IMR-90 (cell line): Measurements from ENCODE around the gene RNF213. TPM values are rescaled to one million over a fixed set of nuclear protein-coding genes. Genes with fewer than 3 reads are reported as not detected.

Experiments used
- ATAC-seq: fragments of 200-7000 bp; cut with Tn5 transposase; 2 replicates; pipeline ENCODE4 v1.9.1; 2020; ENCODE audit warnings: low read depth, mild to moderate bottlenecking, moderate library complexity
- BruUV-seq: library from RNA; stranded (reverse); fragments of 400-500 nt; replicated peaks from 2 replicates; lab custom pipeline; 2021; lab: Mats Ljungman, UMichigan
- CTCF ChIA-PET: fragments of 300-600 bp; formaldehyde crosslinking; extraction: SDS; loops from one replicate; lab custom pipeline; 2021; ENCODE audit warnings: antibody characterized with exemption; lab: Yijun Ruan, JAX
- POLR2A ChIA-PET: fragments of 300-600 bp; sonication (Branson Sonifier 250); formaldehyde crosslinking; loops from one replicate; lab custom pipeline; 2022; ENCODE audit warnings: antibody characterized with exemption; ENCODE audit not compliant: unreplicated experiment; lab: Charles Lee
- DNase-seq: peaks from one replicate; pipeline ENCODE4 v3.0.0; 2013
- H2AFZ ChIP-seq: replicated peaks from 2 replicates; pipeline ENCODE3; 2013; ENCODE audit warnings: low read length, mild to moderate bottlenecking; ENCODE audit not compliant: poor library complexity
- H2AK5ac ChIP-seq: 2 replicates; pipeline ENCODE4 v1.6.1; 2013; ENCODE audit warnings: low read depth, low read length, inconsistent platforms
- H2AK9ac ChIP-seq: replicated peaks from 2 replicates; pipeline ENCODE3; 2013; ENCODE audit warnings: mild to moderate bottlenecking, low read depth, low read length, moderate library complexity; ENCODE audit not compliant: poor library complexity
- H2BK120ac ChIP-seq: 2 replicates; pipeline ENCODE4 v1.6.1; 2013; ENCODE audit warnings: low read depth, low read length, inconsistent platforms
- H2BK15ac ChIP-seq: 3 replicates; pipeline ENCODE4 v1.6.1; 2013; ENCODE audit warnings: low read depth, low read length, inconsistent platforms
- H2BK20ac ChIP-seq: 2 replicates; pipeline ENCODE4 v1.6.1; 2013; ENCODE audit warnings: low read depth, mild to moderate bottlenecking, inconsistent platforms, low read length, moderate library complexity
- H2BK5ac ChIP-seq: 2 replicates; pipeline ENCODE4 v1.6.1; 2013; ENCODE audit warnings: mild to moderate bottlenecking, low read depth, low read length, inconsistent platforms; ENCODE audit not compliant: poor library complexity, severe bottlenecking
- H3K14ac ChIP-seq: replicated peaks from 2 replicates; pipeline ENCODE4 v1.6.1; 2013; ENCODE audit warnings: low read depth, low read length, inconsistent platforms
- H3K18ac ChIP-seq: 2 replicates; pipeline ENCODE4 v1.6.1; 2013; ENCODE audit warnings: low read depth, low read length, control low read depth
- H3K23ac ChIP-seq: 2 replicates; pipeline ENCODE4 v1.6.1; 2013; ENCODE audit warnings: low read depth, low read length, inconsistent platforms
- H3K27ac ChIP-seq: 2 replicates; pipeline ENCODE4 v1.5.1; 2013; ENCODE audit warnings: mild to moderate bottlenecking, control low read depth, low read length; ENCODE audit not compliant: insufficient read depth
- H3K27me3 ChIP-seq: 2 replicates; pipeline ENCODE4 v1.6.1; 2013; ENCODE audit warnings: low read length; ENCODE audit not compliant: control insufficient read depth, insufficient read depth
- H3K36me3 ChIP-seq: 2 replicates; pipeline ENCODE4 v1.6.1; 2013; ENCODE audit warnings: low read length, mixed read lengths; ENCODE audit not compliant: control insufficient read depth, insufficient read depth
- H3K4ac ChIP-seq: 2 replicates; pipeline ENCODE4 v1.6.1; 2013; ENCODE audit warnings: low read depth, low read length, inconsistent platforms
- H3K4me1 ChIP-seq: 2 replicates; pipeline ENCODE4 v1.6.1; 2013; ENCODE audit warnings: low read length, mixed read lengths; ENCODE audit not compliant: control insufficient read depth, insufficient read depth
- H3K4me2 ChIP-seq: 2 replicates; pipeline ENCODE4 v1.6.1; 2013; ENCODE audit warnings: low read depth, mild to moderate bottlenecking, control low read depth, low read length, moderate library complexity
- H3K4me3 ChIP-seq: 2 replicates; pipeline ENCODE4 v1.5.1; 2013; ENCODE audit warnings: low read depth, mild to moderate bottlenecking, control low read depth, low read length, moderate library complexity; ENCODE audit not compliant: insufficient read depth
- H3K56ac ChIP-seq: 2 replicates; pipeline ENCODE4 v1.6.1; 2013; ENCODE audit warnings: low read length, inconsistent platforms; ENCODE audit not compliant: insufficient read depth; ENCODE audit errors: extremely low read depth
- H3K79me1 ChIP-seq, 2 experiments: 2 replicates each; pipeline ENCODE4 v1.6.1; 2013; ENCODE audit warnings: low read length in 2 of 2, inconsistent platforms in 1 of 2, low read depth in 1 of 2
- H3K9ac ChIP-seq: 2 replicates; pipeline ENCODE4 v1.6.1; 2013; ENCODE audit warnings: low read depth, low read length, control low read depth
- H3K9me1 ChIP-seq: 2 replicates; pipeline ENCODE4 v1.6.1; 2013; ENCODE audit warnings: low read length, inconsistent platforms; ENCODE audit not compliant: insufficient read depth
- H3K9me3 ChIP-seq: 2 replicates; pipeline ENCODE4 v1.6.1; 2013; ENCODE audit warnings: low read length; ENCODE audit not compliant: control insufficient read depth, insufficient read depth
- H4K20me1 ChIP-seq: 2 replicates; pipeline ENCODE4 v1.6.1; 2013; ENCODE audit warnings: low read length, inconsistent platforms; ENCODE audit not compliant: insufficient read depth
- H4K5ac ChIP-seq: 2 replicates; pipeline ENCODE4 v1.6.1; 2013; ENCODE audit warnings: mild to moderate bottlenecking, low read depth, low read length, control low read depth
- H4K8ac ChIP-seq, 2 experiments: 2 replicates each; pipeline ENCODE4 v1.6.1; 2013; ENCODE audit warnings: low read depth in 2 of 2, low read length in 2 of 2, control low read depth in 1 of 2, inconsistent platforms in 1 of 2
- H4K91ac ChIP-seq: 2 replicates; pipeline ENCODE4 v1.6.1; 2013; ENCODE audit warnings: low read depth, low read length, inconsistent platforms; ENCODE audit not compliant: insufficient read depth
- CEBPB ChIP-seq: IDR thresholded peaks from 2 replicates; pipeline ENCODE4 v1.6.1; 2012; ENCODE audit warnings: low read depth, low read length, improper control_type of control experiment
- CHD1 ChIP-seq: IDR thresholded peaks from 2 replicates; pipeline ENCODE4 v1.6.1; 2012; ENCODE audit warnings: low read depth, low read length, improper control_type of control experiment
- CTCF ChIP-seq: conservative IDR thresholded peaks from 2 replicates; pipeline ENCODE4 v1.5.1; 2012; ENCODE audit warnings: mild to moderate bottlenecking, low read depth, low read length, improper control_type of control experiment
- ELK1 ChIP-seq: fragments of 150-350 bp; IDR thresholded peaks from 2 replicates; pipeline ENCODE4 v1.6.1; 2016; ENCODE audit warnings: low read depth, mild to moderate bottlenecking, low read length, moderate library complexity, borderline replicate concordance
- FOS ChIP-seq: fragments of 150-350 bp; IDR thresholded peaks from 2 replicates; pipeline ENCODE4 v1.6.1; 2016; ENCODE audit warnings: low read depth, low read length
- MAFK ChIP-seq: IDR thresholded peaks from 2 replicates; pipeline ENCODE4 v1.6.1; 2012; ENCODE audit warnings: low read depth, low read length, improper control_type of control experiment
- MAZ ChIP-seq: IDR thresholded peaks from 2 replicates; pipeline ENCODE4 v1.6.1; 2012; ENCODE audit warnings: low read depth, mild to moderate bottlenecking, low read length, improper control_type of control experiment, moderate library complexity, borderline replicate concordance
- MXI1 ChIP-seq: IDR thresholded peaks from 2 replicates; pipeline ENCODE4 v1.6.1; 2012; ENCODE audit warnings: low read depth, mild to moderate bottlenecking, low read length, moderate library complexity, borderline replicate concordance
- NFE2L2 ChIP-seq: fragments of 150-350 bp; IDR thresholded peaks from 2 replicates; pipeline ENCODE4 v1.6.1; 2016; ENCODE audit warnings: low read depth, mild to moderate bottlenecking, low read length
- POLR2A ChIP-seq: IDR thresholded peaks from 2 replicates; pipeline ENCODE4 v1.6.1; 2012; ENCODE audit warnings: mild to moderate bottlenecking, low read depth, low read length
- RAD21 ChIP-seq: IDR thresholded peaks from 2 replicates; pipeline ENCODE4 v1.6.1; 2012; ENCODE audit warnings: low read length, improper control_type of control experiment
- RCOR1 ChIP-seq: IDR thresholded peaks from 2 replicates; pipeline ENCODE4 v1.6.1; 2012; ENCODE audit warnings: mild to moderate bottlenecking, low read length, improper control_type of control experiment; ENCODE audit not compliant: insufficient replicate concordance
- SMC3 ChIP-seq: fragments of 150-350 bp; IDR thresholded peaks from 2 replicates; pipeline ENCODE4 v1.6.1; 2016; ENCODE audit warnings: low read depth, mild to moderate bottlenecking, antibody characterized with exemption, low read length, moderate library complexity
- USF2 ChIP-seq: fragments of 150-350 bp; IDR thresholded peaks from 2 replicates; pipeline ENCODE4 v1.6.1; 2017; ENCODE audit warnings: mild to moderate bottlenecking, antibody characterized with exemption, low read length, low read depth
- WGBS, 2 experiments: methylation state at CpG; one replicate each; pipeline versions ENCODE4 v1.1.5 to v1.1.7; 2013; ENCODE audit warnings: missing lambda C conversion rate in 2 of 2; ENCODE audit not compliant: insufficient read length in 1 of 2; ENCODE audit errors: extremely low coverage in 2 of 2; 5-methylcytosine and 5-hydroxymethylcytosine counted together
- dilution Hi-C: fragments of 300-500 bp; cut with HindIII; formaldehyde crosslinking; loops from one replicate; pipeline ENCODE4 v1.14.3; 2018; ENCODE audit warnings: low sequenced_read_pairs; ENCODE audit not compliant: unreplicated experiment
- in situ Hi-C: fragments of 300-500 bp; cut with MboI; formaldehyde crosslinking; loops from 3 replicates; pipeline ENCODE4 v1.14.3; 2019; ENCODE audit warnings: low sequenced_read_pairs, inconsistent platforms, mixed read lengths
- intact Hi-C: fragments of 100-400 bp; cut with micrococcal nuclease; formaldehyde crosslinking; loops from 2 replicates; pipeline ENCODE4 v1.10.0; 2022
- polyA plus RNA-seq, 3 experiments: library from polyadenylated mRNA; depleted of rRNA; stranded (reverse); fragments of >200 nt; gene quantifications; 2 replicates each; pipeline ENCODE4 v1.2.3, GENCODE V29; 2012; ENCODE audit warnings: low replicate concordance in 1 of 3
- total RNA-seq: library from RNA; depleted of rRNA; stranded (reverse); fragments of >200 nt; gene quantifications from 2 replicates; pipeline ENCODE4 v1.2.3, GENCODE V29; 2012

Gene RNF213
- total and polyA plus RNA-seq, 2 of the 4 experiments (the other 2 are of a cell fraction): 23.4 to 36.0 TPM

- no peak overlapping the region for H3K18ac ChIP-seq
- no peak overlapping the region for H3K23ac ChIP-seq
- H2BK20ac ChIP-seq: no peak overlapping the region
- WGBS, 2 experiments: 97% methylated on average over 5 of the region's 12 CpGs; no CpG with 5 or more reads in 1 of the 2 experiments
- H3K9me3 ChIP-seq: no peaks in the 10 kb centered on the region
- ChIA-PET CTCF (no interaction called here), POLR2A (no interaction called here)
- no peak overlapping the region for H3K9ac ChIP-seq
- no peak for ATAC-seq
- peaks cover 11 to 12% of the 10 kb centered on the region in 2 experiments for H3K79me1 ChIP-seq
- H2AK9ac ChIP-seq: no peak overlapping the region
- no peak overlapping the region for H3K4ac ChIP-seq
- peaks cover 15% of the 10 kb centered on the region for H4K20me1 ChIP-seq
- H2BK15ac ChIP-seq: no peak overlapping the region
- H2BK120ac ChIP-seq: no peak overlapping the region
- intact Hi-C loops: no loop called here
- no TSS peak for BruUV-seq
- DNase-seq: no peak
- peaks cover 12% of the 10 kb centered on the region for H3K9me1 ChIP-seq
- H3K27ac ChIP-seq: no peak overlapping the region
- no peak overlapping the region for H3K56ac ChIP-seq
- H2AFZ ChIP-seq: no peak overlapping the region
- dilution Hi-C loops: no loop called here
- in situ Hi-C loops: no loop called here
- H2AK5ac ChIP-seq: no peak overlapping the region
- no peaks in the 10 kb centered on the region for H3K27me3 ChIP-seq
- no peaks in the 10 kb centered on the region for H3K4me1 ChIP-seq
- peaks cover 79% of the 10 kb centered on the region for H3K36me3 ChIP-seq
- no peak overlapping the region for H3K4me3 ChIP-seq
- H3K14ac ChIP-seq: no peak overlapping the region
- no peak overlapping the region for H4K91ac ChIP-seq
- H3K4me2 ChIP-seq: no peak overlapping the region
- no peak overlapping the region for H4K8ac ChIP-seq
- no peak for TF ChIP-seq MAZ
- no peak for TF ChIP-seq RAD21
- TF ChIP-seq CHD1: no peak
- no peak for TF ChIP-seq FOS
- TF ChIP-seq ELK1: no peak
- no peak for TF ChIP-seq POLR2A
- TF ChIP-seq MAFK: no peak
- TF ChIP-seq SMC3: no peak
- TF ChIP-seq MXI1: no peak
- TF ChIP-seq CTCF: no peak
- no peak for TF ChIP-seq USF2
- no peak for TF ChIP-seq CEBPB
- no peak for TF ChIP-seq RCOR1
- TF ChIP-seq NFE2L2: no peak
- H4K5ac ChIP-seq: no peak overlapping the region
- no peak overlapping the region for H2BK5ac ChIP-seq
Observed at GRCh38 chr17:80212511-80212910, 48.1 kb upstream of the RNF213 start.
